COLO668 (cell line): ENCODE data around the gene CDK8.
"Not testable (repeated sequence)": the region's sequence is repeated elsewhere in the genome, so short reads cannot be mapped to it uniquely, and the experiment has no call there.

Experiments used
- DNase-seq: peaks from one replicate; lab custom pipeline; 2025; ENCODE audit not compliant: unreplicated experiment; lab: John Stamatoyannopoulos, UW

The CDK8 gene

GRCh38 chr13:26252006-26252405 lies 1.9 kb upstream of the CDK8 start:
- DNase-seq, result not testable (repeated sequence)

DNA sequence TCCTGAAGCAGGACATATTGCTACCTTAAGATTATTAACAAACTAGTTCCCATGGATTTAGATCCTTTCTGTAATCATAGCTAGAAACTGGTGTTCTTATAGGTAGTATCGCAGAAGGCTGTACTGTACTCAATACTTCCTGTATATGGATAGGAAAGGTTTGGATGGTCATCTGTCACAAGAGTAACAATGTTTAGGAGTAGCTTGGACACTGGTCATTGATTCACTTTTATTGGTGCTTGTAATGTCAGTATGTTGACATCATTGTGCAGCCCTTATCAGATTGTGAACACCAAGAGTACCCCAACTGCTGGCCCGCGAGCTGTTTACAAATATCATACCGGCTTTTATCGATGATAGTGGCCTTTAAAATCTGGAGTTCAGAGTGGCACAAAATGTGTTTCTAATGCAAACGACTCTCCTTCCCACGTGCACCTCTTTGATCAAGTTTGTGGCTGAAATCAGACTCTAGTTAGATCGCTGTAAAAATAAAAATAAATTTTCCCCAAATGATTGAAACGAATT lies 605 bp upstream of the CDK8 start:
- DNase-seq, result no peak

GRCh38 chr13:26254583-26255111 lies 718 bp downstream of the CDK8 start:
- peak; percentile 92 for DNase-seq

GRCh38 chr13:26255115-26255514 lies 1.2 kb downstream of the CDK8 start:
- DNase-seq, result no peak

DNA sequence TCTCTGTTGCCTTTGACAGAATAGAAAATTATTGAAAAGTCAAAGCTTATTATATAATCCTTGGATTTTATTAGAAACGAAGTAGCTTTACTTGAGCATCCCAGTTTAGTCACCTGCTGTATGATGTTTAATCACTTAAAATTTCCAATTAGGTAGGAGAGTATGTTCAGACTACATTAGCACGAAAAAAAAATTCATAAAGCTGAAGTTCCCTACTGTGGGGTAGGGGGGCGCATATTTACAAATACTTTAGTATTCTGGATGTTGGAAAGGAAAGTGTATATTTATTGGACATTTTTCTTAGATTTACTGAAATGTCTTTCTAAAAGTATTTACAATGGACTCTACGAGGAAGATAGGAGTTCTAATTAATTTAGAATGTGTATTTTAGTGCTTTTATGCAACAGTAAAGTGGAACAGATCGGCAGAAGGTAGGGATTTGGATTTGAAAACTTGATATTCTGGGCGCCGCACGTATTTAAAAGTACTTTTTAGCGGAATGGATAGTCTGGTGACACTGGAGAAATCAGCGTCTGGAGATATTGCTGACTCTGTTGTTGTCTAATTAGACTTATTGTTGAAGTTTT lies 1.9 kb downstream of the CDK8 start:
- no peak for DNase-seq

DNA sequence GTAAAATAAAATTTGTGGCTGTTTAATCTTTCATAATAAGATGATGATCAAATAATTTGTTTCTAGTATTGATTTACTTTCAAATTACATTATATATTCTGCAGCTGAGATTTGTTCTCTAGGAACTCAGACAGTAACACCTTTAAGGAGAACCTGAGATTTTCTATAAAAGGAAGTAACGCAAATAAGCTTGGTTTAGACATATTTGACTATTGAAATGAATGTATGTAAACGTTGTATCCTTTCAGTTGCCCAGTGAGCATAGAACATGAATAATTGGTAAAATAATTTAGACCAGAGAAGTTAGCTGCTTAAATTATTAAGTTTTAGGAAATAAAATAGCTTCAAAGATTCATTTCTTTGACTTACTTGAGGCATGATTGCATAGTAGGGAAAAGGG lies 3.1 kb downstream of the CDK8 start:
- no peak for DNase-seq

DNA sequence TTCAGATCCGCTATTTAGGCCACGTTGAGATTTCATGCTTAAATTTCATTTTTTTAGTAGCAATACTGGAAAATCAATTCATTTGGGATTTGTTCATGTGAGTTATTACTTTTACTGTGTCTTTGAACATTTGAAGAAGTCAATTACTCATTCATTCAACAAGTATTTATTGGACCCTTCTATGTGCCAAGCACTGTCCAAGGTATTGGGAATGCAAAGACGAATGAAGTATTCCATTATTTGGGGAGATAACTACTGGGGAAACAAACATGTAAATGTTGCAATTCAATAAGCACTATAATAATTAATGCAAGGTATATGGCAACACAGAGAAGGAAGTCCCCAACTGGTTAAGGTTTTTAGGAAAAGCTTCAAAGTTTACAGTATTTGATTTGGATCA lies 5.7 kb downstream of the CDK8 start:
- DNase-seq, result no peak

GRCh38 chr13:26262156-26262555 lies 8.2 kb downstream of the CDK8 start:
- DNase-seq, result no peak

DNA sequence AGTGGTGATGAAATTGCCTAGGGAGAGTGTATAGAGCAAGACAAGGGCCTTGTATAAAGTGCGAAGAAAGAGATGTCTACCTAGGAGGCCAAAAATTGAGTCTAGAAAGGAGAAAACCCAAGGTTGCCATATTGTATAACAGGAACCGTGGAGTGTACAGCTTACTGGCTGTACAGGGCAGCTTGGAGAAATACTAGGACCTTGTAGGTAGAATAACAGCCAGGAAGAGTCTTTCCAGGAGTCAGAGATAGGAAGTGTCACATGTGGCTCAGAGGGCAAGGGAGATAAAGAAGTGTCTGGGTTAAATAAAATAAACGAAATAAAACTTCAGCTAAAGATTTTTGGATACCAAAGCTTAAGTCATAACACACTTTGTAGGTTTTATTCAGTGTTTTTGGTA lies 12.4 kb downstream of the CDK8 start:
- no peak for DNase-seq

DNA sequence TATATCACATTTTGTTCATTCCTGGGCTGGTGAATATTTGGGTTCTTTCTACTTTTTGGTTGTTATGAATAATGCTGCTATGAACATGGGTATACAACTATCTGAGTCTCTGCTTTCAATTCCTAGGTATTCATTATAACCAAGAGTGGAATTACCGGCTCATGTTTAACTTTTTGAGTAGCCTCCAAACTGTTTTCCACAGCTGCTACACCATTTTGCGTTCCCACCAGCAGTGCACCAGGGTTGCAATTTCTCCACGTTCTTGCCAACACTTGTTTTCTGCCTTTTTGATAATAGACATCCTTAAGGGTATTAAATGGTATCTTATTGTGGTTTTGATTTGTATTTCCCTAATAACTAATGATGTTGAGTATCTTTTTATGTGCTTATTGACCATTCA lies 16.8 kb downstream of the CDK8 start:
- no peak for DNase-seq

DNA sequence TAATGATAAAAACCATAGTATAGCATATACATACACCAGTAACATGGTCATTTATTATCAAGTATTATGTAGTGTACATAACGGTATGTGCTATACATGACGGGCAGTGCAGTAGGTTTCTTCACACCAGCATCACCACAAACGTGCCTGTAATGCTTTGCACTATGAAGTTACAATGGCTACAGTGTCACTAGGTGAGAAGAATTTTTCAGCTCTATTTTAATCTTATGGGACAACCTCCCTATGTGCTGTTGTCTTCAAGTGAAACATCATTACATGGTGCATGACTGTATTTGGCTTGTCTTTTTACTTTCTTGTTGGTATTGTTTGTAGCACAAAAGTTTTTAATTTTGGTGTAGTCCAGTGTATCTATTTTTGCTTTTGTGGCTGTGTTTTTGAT lies 18.7 kb downstream of the CDK8 start:
- DNase-seq, result no peak

- DNase-seq, result no peak
These were observed 26.4 kb downstream of the CDK8 start for GRCh38 chr13:26280295-26280694.

- no peak for DNase-seq
These were observed 26.9 kb downstream of the CDK8 start for GRCh38 chr13:26280822-26281221.

- DNase-seq, result not testable (repeated sequence)
These were observed 32.0 kb downstream of the CDK8 start for GRCh38 chr13:26285911-26286310.

GRCh38 chr13:26288838-26289237 lies 34.9 kb downstream of the CDK8 start:
- not testable (repeated sequence) for DNase-seq

DNA sequence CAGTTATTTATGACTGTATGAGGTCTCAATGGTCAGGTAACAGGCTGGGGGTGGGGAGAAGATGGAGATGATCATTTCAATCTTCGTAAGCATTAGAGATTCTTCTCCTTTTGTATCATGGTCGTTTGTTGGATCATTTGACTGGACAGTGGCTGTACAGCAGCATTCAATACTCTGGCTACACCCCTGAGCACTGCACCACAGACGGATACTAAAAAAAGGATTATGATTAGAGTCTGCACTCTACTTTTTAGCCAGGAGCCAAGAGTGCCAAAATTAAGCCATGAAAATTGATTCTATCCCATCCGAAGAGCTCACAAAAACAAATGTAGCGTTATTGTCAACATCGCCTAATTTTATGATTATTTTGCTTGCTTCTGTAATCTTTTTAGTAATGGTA lies 41.9 kb downstream of the CDK8 start:
- no peak for DNase-seq

DNA sequence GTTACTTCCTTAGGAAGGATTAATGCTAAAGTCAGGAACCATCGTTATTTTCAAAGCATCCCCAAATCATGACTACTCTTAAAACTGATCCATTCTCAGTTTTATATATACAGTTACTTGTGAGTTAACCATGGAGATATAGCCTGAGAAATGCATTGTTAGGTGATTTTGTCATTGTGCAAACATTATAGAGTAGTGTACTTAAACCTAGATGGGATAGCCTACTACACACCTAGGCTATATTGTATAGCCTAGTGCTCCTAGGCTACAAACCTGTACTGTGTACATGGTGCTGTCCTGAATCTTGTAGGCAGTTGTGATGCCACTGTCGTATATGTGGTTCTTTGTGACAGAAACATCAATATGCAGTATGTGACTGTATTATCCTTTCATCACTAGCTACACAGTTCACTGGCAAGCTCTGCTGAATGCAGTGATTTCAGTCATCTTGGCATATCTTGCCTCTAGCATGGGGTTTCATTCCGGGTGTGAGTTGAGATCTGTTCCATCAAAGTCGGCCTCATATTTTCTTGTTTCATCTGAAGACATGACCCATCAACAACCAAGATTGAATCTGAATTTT lies 45.3 kb downstream of the CDK8 start:
- no peak for DNase-seq

- DNase-seq, result no peak
These were observed 46.2 kb downstream of the CDK8 start for GRCh38 chr13:26300140-26300539.

DNA sequence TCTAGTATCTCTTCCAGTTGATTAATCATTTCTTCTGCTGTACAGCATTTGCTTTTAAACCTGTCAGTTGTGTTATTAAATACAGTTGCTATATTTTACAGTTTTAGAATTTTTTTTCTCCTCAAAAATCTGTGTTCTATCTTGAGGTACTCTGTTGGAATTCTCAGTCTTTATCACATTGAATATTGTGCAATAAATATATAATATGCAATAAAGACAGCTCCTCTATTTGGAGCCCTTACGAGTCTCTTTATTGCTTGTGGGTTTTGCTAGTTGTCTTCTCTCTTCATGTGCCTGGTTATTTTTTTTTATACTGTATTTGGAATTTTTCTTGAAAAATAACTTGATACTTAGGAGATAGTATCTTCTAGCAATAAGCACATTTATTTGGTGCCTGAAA lies 51.7 kb downstream of the CDK8 start:
- no peak for DNase-seq

- no peak for DNase-seq
These were observed 53.8 kb downstream of the CDK8 start for GRCh38 chr13:26307701-26308100.

DNA sequence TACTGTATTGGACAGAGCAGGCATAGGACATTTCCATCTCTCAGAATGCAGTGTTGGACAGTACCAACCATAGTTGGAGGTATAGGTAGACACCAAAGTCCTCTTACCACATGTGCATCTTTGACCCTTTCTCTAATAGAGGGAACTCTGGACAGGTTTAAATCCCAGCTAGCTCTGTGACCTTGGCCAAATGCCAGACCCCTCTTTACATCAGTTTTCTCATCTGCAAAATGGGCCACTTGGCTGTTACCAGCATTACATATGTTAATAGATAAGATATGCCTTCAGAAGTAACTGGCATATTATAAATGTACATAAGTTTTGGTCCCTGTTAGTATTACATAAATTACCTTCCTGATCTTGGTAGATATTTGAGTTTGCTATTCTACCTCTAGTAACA lies 54.3 kb downstream of the CDK8 start:
- DNase-seq, result no peak

DNA sequence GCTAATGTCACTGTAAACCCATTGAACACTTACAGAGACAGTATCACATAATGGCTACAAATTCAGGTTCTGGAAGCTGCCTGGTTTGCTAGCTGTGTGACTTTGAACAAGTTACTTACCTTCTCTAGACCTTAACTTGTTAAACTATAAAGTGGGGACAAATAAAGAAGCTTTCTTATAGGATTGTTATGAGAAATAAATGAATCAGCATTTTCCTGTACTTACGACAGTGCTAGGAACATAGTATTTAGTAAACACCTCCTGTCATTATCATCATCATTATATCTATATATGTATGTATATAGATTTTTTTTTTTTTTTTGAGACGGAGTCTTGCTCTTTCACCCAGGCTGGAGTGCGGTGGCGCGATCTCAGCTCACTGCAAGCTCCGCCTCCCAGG lies 54.9 kb downstream of the CDK8 start:
- no peak for DNase-seq

DNA sequence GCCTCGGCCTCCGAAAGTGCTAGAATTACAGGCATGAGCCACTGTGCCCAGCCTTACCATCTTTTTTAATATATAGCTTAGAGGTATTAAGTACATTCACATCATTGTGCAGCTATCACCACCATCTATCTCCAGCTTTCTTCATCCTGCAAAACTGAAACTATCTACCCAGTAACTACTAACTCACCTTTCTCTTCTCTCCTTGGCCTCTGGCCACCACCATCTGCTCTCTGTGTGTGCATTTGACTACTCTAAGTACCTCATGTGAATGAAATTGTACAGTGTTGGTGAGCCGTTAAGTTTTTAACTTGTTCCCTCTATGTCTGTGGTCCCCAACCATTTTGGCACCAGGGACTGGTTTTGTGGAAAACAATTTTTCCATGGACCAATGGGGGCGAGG lies 56.1 kb downstream of the CDK8 start:
- no peak for DNase-seq
